ENCODE data around the gene SPRY4.

GRCh38 chr5:142313682-142314081 lies 11.1 kb downstream of the SPRY4 start:
- TF ChIP-seq CTCF (conservative IDR thresholded peaks at IDR 0.05 in 1 of 2, IDR thresholded peaks at IDR 0.05 in 1 of 2; ENCODE audit: low read depth in 1 of 2, low read length in 2 of 2) (no peak), EZH2 (IDR thresholded peaks at IDR 0.05; ENCODE audit: low read length, missing control alignments) (no peak)

Measured in fibroblast of lung (primary cell).